ENCODE results near the gene SCUBE2. TPM values are rescaled to one million over a fixed set of nuclear protein-coding genes. Genes with fewer than 3 reads are reported as not detected.
"Not testable (repeated sequence)": the region's sequence is repeated elsewhere in the genome, so short reads cannot be mapped to it uniquely, and the experiment has no call there.

Gene SCUBE2
- total RNA-seq, 1 donor from 2014 or later: not detected

DNA sequence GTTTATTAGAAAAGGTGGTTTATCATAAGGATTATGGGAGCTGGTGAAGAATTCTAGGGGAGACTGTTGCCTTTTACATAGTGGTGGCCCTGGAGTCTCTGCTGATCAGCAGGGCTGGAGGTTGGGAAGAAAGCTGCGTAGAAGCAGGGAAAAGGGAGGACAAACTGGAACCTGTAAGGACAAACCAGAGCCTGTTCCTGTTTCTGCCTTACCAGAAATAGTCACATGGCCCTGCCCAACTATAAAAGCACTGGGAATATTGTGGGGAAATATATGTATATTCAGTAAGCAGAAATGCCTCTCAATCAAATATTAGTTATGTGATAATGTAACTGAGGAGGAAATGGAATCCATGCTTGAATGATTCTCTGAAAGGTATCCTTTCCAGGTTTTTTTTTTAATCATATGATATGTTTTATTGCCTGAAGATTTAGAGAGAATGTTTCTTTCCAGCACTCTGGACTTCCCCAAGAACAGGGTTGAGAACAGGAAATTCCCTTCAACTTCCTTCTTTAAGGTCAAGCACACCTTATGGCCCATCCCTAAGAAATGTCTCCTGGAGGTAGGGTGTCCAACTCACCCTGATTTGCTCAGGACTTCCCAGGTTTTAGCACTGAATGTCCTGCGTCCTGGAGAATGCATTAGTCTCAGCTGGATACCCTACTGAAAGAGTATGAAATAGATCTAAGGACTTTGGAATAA lies 33.9 kb upstream of the SCUBE2 start:
- H3K27ac Mint-ChIP-seq: no peak overlapping the region
- DNase-seq: no peak
- intact Hi-C loops (cut with micrococcal nuclease): no loop called here
- H3K36me3 Mint-ChIP-seq (ENCODE audit: low read depth): peaks cover 2% of the 10 kb centered on the region
- no peaks in the 10 kb centered on the region for H3K27me3 Mint-ChIP-seq
- peaks cover 4% of the 10 kb centered on the region for H3K9me3 Mint-ChIP-seq
- H3K4me3 Mint-ChIP-seq: no peak overlapping the region
- H3K4me1 Mint-ChIP-seq: peaks cover 16% of the 10 kb centered on the region

- intact Hi-C loops (cut with micrococcal nuclease): no loop called here
- DNase-seq: no peak
- Mint-ChIP-seq H3K9me3 (peaks cover 4% of the 10 kb centered on the region), H3K27ac (no peak overlapping the region), H3K4me3 (no peak overlapping the region), H3K4me1 (peaks cover 16% of the 10 kb centered on the region), H3K36me3 (ENCODE audit: low read depth) (peaks cover 2% of the 10 kb centered on the region), H3K27me3 (no peaks in the 10 kb centered on the region)
Measured at GRCh38 chr11:9123595-9124304, 32.4 kb upstream of the SCUBE2 start.

DNA sequence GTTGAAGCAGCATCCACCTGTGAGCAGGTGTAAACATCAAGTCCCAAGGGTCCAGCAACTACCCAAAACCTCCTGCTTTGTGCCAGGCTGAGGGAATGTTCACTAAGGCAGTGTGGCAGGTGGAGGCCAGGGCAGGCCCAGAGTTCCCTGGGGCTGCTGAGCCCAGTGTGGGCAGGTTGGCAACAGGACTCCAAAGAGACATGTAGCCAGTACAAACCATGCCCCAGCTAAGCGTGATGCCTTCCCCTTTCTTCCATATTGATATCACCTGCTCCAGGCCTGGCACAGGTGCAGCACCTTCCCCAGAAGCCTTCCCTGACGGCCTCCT lies 30.0 kb upstream of the SCUBE2 start:
- intact Hi-C loops (cut with micrococcal nuclease): no loop called here
- Mint-ChIP-seq H3K4me3 (no peak overlapping the region), H3K27me3 (no peaks in the 10 kb centered on the region), H3K27ac (no peak overlapping the region), H3K9me3 (no peaks in the 10 kb centered on the region), H3K4me1 (peaks cover 6% of the 10 kb centered on the region), H3K36me3 (ENCODE audit: low read depth) (no peaks in the 10 kb centered on the region)
- DNase-seq: no peak

DNA sequence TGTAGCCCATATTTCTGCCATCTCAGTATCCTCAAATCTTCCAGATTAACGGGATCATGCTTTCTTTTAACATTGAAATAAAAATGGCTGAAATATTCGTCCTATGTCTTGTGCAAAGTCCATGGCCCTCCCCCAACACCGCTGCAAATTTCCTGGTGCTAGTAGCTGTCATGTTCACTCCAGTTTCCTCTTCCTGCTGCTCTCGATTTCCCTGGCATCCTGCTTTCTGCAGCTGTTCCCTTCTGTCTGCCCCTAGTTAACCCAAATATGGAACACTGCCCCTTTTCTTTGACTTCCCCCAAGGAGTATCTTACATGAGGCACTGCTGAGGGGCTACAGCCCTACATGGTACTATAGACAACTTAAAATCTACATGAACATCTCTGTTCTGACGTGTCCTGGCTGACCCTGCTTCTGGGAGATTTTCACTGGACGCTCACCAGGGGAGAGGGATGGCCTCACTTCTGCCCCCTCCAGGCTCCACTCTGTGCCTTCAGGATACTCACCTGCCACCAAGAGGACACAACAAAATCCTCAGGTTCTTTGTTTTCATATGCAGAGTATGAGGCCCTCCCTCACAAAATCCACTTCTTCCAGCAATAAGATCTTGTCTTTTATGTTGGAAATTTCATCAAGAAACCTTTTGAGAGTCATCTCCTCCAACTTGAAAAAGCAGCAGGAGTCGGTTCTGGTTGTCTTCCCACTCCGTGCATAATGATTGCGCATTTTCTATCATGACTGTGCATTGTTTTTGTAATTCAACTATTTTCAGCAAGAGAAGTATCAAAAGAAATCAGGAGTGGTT lies 29.5 kb upstream of the SCUBE2 start:
- Mint-ChIP-seq H3K4me1 (peaks cover 3% of the 10 kb centered on the region), H3K36me3 (ENCODE audit: low read depth) (no peaks in the 10 kb centered on the region), H3K9me3 (no peaks in the 10 kb centered on the region), H3K27ac (no peak overlapping the region), H3K4me3 (no peak overlapping the region), H3K27me3 (no peaks in the 10 kb centered on the region)
- no peak for DNase-seq
- intact Hi-C loops (cut with micrococcal nuclease): no loop called here

GRCh38 chr11:9118277-9118676 lies 26.9 kb upstream of the SCUBE2 start:
- Mint-ChIP-seq H3K4me1 (no peaks in the 10 kb centered on the region), H3K4me3 (no peak overlapping the region), H3K27me3 (peaks cover 8% of the 10 kb centered on the region), H3K27ac (no peak overlapping the region), H3K9me3 (peaks cover 10% of the 10 kb centered on the region), H3K36me3 (ENCODE audit: low read depth) (peaks cover 6% of the 10 kb centered on the region)
- intact Hi-C loops (cut with micrococcal nuclease): no loop called here
- no peak for DNase-seq

- no peak overlapping the region for H3K4me3 Mint-ChIP-seq
- peaks cover 18% of the 10 kb centered on the region for H3K9me3 Mint-ChIP-seq
- H3K27ac Mint-ChIP-seq: no peak overlapping the region
- H3K36me3 Mint-ChIP-seq (ENCODE audit: low read depth): peaks cover 9% of the 10 kb centered on the region
- no peaks in the 10 kb centered on the region for H3K4me1 Mint-ChIP-seq
- no peak for DNase-seq
- intact Hi-C loops (cut with micrococcal nuclease): no loop called here
- peaks cover 13% of the 10 kb centered on the region for H3K27me3 Mint-ChIP-seq
Measured at GRCh38 chr11:9112075-9112474, 20.7 kb upstream of the SCUBE2 start.

DNA sequence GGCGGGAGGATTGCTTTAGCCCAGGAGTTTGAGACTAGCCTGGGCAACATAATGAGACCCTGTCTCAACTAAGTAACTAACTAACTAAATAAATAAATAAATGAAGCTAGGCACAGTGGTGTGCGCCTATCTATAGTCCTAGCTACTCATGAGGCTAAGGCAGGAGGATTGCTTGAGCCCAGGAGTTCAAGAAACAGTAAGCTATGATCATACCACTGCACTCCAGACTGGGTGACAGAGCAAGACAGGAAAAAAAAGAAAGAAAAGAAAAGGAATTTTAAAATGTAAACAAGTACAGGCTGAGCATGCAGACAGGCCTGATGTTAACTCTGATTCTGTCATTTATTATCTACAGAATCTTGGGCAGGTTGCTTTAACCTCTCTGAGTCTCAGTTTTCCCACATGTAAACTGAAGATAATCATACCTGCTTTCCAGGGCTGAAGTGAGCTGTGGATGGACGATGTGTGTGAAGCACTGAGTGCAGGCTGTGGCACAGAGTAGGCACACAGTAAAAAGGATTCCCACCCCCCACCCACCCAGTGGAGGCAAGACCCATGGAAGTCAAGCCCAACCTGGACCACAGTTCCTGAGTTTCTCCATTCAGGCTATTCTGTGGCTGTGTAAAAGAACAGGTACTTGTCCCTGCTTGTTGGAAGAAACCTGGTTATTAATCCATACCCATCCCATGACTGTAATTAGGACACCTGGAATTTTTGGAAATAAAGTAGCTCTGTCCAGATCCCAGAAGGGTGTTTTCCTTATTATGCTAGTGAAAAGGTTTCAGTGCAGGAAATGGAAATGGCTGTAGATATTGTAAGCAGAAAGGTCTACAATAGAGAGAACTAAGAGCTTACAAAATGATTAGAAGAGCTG lies 18.7 kb upstream of the SCUBE2 start:
- Mint-ChIP-seq H3K36me3 (ENCODE audit: low read depth) (peaks cover 7% of the 10 kb centered on the region), H3K4me3 (no peak overlapping the region), H3K27me3 (peaks cover 22% of the 10 kb centered on the region), H3K9me3 (peaks cover 18% of the 10 kb centered on the region), H3K27ac (no peak overlapping the region), H3K4me1 (no peaks in the 10 kb centered on the region)
- DNase-seq: no peak
- intact Hi-C loops (cut with micrococcal nuclease): no loop called here

GRCh38 chr11:9104580-9104979 lies 13.2 kb upstream of the SCUBE2 start:
- DNase-seq: no peak
- Mint-ChIP-seq H3K4me3 (no peak overlapping the region), H3K36me3 (ENCODE audit: low read depth) (no peaks in the 10 kb centered on the region), H3K9me3 (no peaks in the 10 kb centered on the region), H3K27me3 (peaks cover 34% of the 10 kb centered on the region), H3K4me1 (no peaks in the 10 kb centered on the region), H3K27ac (no peak overlapping the region)
- intact Hi-C loops (cut with micrococcal nuclease): no loop called here

- Mint-ChIP-seq H3K9me3 (no peaks in the 10 kb centered on the region), H3K36me3 (ENCODE audit: low read depth) (no peaks in the 10 kb centered on the region), H3K4me3 (no peak overlapping the region), H3K4me1 (no peaks in the 10 kb centered on the region), H3K27me3 (peaks cover 38% of the 10 kb centered on the region), H3K27ac (no peak overlapping the region)
- DNase-seq: no peak
- intact Hi-C loops (cut with micrococcal nuclease): no loop called here
Measured at GRCh38 chr11:9103542-9104276, 12.3 kb upstream of the SCUBE2 start.

DNA sequence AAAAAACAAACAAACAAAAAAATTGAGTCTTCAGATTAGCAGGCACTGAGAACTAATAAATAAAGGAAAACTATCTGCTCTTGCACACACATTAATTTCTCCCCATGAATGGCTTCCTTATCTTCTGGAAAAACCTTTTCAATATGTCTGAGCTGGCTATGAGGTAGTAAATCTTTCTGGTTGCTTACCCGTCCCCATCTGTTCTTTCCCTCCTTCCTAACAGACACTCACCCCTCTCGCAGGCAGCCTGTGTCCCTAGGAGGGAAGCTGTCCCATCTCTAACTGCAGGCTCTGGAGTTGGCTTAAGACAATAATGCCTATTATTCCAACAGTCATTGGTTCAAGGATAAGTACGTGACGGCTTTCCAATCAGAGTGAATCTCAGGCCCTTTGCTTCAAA lies 8.2 kb upstream of the SCUBE2 start:
- Mint-ChIP-seq H3K27me3 (peaks cover 32% of the 10 kb centered on the region), H3K27ac (no peak overlapping the region), H3K36me3 (ENCODE audit: low read depth) (no peaks in the 10 kb centered on the region), H3K4me1 (no peaks in the 10 kb centered on the region), H3K9me3 (no peaks in the 10 kb centered on the region), H3K4me3 (no peak overlapping the region)
- DNase-seq: no peak
- intact Hi-C loops (cut with micrococcal nuclease): no loop called here

DNA sequence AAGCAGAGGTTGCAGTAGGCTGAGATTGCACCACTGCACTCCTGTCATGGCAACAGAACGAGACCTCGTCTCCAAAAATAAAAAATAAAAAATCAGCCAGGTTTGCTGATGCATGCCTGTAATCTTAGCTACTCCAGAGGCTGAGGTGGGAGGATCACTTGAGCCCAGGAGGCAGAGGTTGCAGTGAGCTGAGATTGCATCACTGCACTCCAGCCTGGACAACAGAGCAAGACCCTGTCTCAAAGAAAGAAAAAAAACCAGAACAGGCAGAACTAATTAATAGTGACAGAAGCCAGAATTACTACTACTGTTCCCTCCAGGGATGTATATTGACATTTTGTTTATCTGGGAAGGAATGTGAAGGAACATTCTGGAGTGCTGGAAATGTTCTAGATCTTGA lies 7.1 kb upstream of the SCUBE2 start:
- H3K9me3 Mint-ChIP-seq; H3K36me3 Mint-ChIP-seq (ENCODE audit: low read depth); H3K27ac Mint-ChIP-seq; DNase-seq; H3K4me3 Mint-ChIP-seq; H3K4me1 Mint-ChIP-seq; intact Hi-C loops (cut with micrococcal nuclease): not testable (repeated sequence)
- H3K27me3 Mint-ChIP-seq: peaks cover 37% of the 10 kb centered on the region

DNA sequence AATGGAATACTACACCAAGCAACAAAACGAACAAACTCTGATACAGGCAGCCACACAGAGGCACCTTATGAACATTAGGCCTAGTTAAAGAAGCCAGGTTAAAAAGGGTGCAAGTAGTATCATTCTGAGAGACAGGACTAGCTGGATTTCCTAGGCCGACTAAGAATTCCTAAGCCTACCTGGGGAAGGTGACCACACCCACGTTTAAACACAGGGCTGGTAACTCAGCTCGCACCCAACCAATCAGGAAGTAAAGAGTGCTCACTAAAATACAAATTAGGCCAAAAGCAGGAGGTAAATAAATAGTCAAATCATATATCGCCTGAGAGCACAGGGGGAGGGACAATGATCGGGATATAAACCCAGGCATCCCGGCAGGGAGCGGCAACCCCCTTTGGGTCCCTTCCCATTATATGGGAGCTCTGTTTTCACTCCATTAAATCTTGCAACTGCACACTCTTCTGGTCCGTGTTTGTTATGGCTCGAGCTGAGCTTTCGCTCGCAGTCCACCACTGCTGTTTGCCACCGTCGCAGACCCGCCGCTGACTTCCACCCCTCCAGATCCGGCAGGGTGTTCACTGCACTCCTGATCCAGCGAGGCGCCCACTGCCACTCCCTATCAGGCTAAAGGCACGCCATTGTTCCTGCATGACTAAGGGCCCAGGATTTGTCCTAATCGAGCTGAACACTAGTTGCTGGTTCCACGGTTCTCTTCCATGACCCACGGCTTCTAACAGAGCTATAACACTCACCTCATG lies 6.0 kb upstream of the SCUBE2 start:
- H3K36me3 Mint-ChIP-seq (ENCODE audit: low read depth); H3K9me3 Mint-ChIP-seq; H3K27ac Mint-ChIP-seq; DNase-seq; intact Hi-C loops (cut with micrococcal nuclease); H3K4me3 Mint-ChIP-seq; H3K4me1 Mint-ChIP-seq: not testable (repeated sequence)
- H3K27me3 Mint-ChIP-seq: peaks cover 47% of the 10 kb centered on the region
